ENCODE data around the gene SLC6A18.
"Not testable (repeated sequence)": the region's sequence is repeated elsewhere in the genome, so short reads cannot be mapped to it uniquely, and the experiment has no call there.

Gene SLC6A18

GRCh38 chr5:1282131-1282992, 57.2 kb downstream of the SLC6A18 start:
- Histone ChIP-seq H3K36me3 (replicated peaks) (no peaks in the 10 kb centered on the region), H3K4me3 (ENCODE audit: low read depth, low read length) (no peak overlapping the region), H3K27me3 (replicated peaks) (no peaks in the 10 kb centered on the region), H3K27ac (no peak overlapping the region)
- DNase-seq, result no peak
- in situ Hi-C loops (cut with HindIII; ENCODE audit: low pct_ligation_motif_present, low sequenced_read_pairs), result no loop called here
- TF ChIP-seq, protein P1, sequence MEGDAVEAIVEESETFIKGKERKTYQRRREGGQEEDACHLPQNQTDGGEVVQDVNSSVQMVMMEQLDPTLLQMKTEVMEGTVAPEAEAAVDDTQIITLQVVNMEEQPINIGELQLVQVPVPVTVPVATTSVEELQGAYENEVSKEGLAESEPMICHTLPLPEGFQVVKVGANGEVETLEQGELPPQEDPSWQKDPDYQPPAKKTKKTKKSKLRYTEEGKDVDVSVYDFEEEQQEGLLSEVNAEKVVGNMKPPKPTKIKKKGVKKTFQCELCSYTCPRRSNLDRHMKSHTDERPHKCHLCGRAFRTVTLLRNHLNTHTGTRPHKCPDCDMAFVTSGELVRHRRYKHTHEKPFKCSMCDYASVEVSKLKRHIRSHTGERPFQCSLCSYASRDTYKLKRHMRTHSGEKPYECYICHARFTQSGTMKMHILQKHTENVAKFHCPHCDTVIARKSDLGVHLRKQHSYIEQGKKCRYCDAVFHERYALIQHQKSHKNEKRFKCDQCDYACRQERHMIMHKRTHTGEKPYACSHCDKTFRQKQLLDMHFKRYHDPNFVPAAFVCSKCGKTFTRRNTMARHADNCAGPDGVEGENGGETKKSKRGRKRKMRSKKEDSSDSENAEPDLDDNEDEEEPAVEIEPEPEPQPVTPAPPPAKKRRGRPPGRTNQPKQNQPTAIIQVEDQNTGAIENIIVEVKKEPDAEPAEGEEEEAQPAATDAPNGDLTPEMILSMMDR (IDR thresholded peaks at IDR 0.05; ENCODE audit: low read depth, low read length, missing control alignments), result no peak

GRCh38 chr5:1282993-1283728, 58.0 kb downstream of the SLC6A18 start:
- H3K36me3 ChIP-seq (replicated peaks); H3K27ac ChIP-seq; DNase-seq; in situ Hi-C loops (cut with HindIII; ENCODE audit: low pct_ligation_motif_present, low sequenced_read_pairs); H3K27me3 ChIP-seq (replicated peaks); H3K4me3 ChIP-seq (ENCODE audit: low read depth, low read length): not testable (repeated sequence)

- in situ Hi-C loops (cut with HindIII; ENCODE audit: low pct_ligation_motif_present, low sequenced_read_pairs); H3K27me3 ChIP-seq (replicated peaks); H3K27ac ChIP-seq; H3K4me3 ChIP-seq (ENCODE audit: low read depth, low read length); DNase-seq; H3K36me3 ChIP-seq (replicated peaks): not testable (repeated sequence)
These were observed 58.5 kb downstream of the SLC6A18 start for GRCh38 chr5:1283729-1284041.

- in situ Hi-C loops (cut with HindIII; ENCODE audit: low pct_ligation_motif_present, low sequenced_read_pairs); H3K36me3 ChIP-seq (replicated peaks); H3K27me3 ChIP-seq (replicated peaks); H3K4me3 ChIP-seq (ENCODE audit: low read depth, low read length); DNase-seq; H3K27ac ChIP-seq: not testable (repeated sequence)
These were observed 59.3 kb downstream of the SLC6A18 start for GRCh38 chr5:1284336-1284970.

DNA sequence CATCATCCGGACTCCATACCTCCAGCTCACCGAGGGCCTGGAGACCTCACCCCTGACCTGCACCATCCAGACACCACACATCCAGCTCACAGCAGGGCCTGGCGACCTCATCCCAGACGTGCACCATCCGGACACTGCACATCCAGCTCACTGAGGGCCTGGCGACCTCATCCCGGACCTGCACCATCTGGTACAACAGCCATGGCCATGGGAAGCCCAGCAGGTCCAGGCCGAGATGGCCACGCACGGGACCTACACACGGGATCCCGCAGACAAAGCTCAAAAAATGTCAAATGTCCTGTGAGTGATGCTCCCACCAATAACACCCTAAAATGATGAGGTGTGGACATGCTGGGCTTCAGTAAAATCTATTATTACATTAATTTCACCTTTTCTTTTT, 60.0 kb downstream of the SLC6A18 start:
- no peak overlapping the region for H3K4me3 ChIP-seq (ENCODE audit: low read depth, low read length)
- no peak for DNase-seq
- H3K27ac ChIP-seq, result no peak overlapping the region
- no peaks in the 10 kb centered on the region for H3K27me3 ChIP-seq (replicated peaks)
- H3K36me3 ChIP-seq (replicated peaks), result no peaks in the 10 kb centered on the region
- in situ Hi-C loops (cut with HindIII; ENCODE audit: low pct_ligation_motif_present, low sequenced_read_pairs), result no loop called here
- TF ChIP-seq, protein P1 (IDR thresholded peaks at IDR 0.05; ENCODE audit: low read depth, low read length, missing control alignments), result no peak

DNA sequence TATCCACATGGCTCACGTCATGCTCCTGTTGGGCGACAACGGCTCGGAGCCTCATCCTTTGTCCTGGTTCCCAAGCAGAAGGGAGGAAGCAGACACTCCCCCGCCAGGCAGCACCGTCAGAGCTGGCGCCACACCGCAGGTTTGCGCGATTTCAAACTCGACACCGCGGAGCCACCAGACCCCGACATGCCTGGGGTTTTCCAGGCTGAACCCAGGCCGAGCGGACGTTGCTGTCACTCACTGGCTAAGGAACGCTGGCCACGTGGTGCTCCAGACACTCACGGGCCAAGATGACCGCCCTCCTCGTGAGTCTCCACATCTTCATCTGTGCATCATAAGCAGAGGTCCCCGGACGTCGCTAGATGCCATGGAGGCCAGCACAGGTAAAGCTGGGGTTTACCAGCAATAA, 60.7 kb downstream of the SLC6A18 start:
- TF ChIP-seq, protein P1 (IDR thresholded peaks at IDR 0.05; ENCODE audit: low read depth, low read length, missing control alignments), result no peak
- no peaks in the 10 kb centered on the region for H3K27me3 ChIP-seq (replicated peaks)
- no peak overlapping the region for H3K4me3 ChIP-seq (ENCODE audit: low read depth, low read length)
- DNase-seq, result no peak
- in situ Hi-C loops (cut with HindIII; ENCODE audit: low pct_ligation_motif_present, low sequenced_read_pairs), result no loop called here
- H3K36me3 ChIP-seq (replicated peaks), result no peaks in the 10 kb centered on the region
- H3K27ac ChIP-seq, result no peak overlapping the region

Measured in brain microvascular endothelial cell (primary cell).